HG03378 (cell line): ENCODE results near the gene SLC41A3.
"Not testable (repeated sequence)": the region's sequence is repeated elsewhere in the genome, so short reads cannot be mapped to it uniquely, and the experiment has no call there.

Experiments
- ATAC-seq: cut with Tn5 transposase; IDR thresholded peaks from one replicate; pipeline ENCODE4 v1.9.1; 2021; ENCODE audit warnings: mild to moderate bottlenecking, moderate library complexity; ENCODE audit not compliant: unreplicated experiment

SLC41A3 gene

GRCh38 chr3:125963834-125964233 lies 120.1 kb downstream of the SLC41A3 start:
- ATAC-seq, result not testable (repeated sequence)

- ATAC-seq, result no peak
Measured at GRCh38 chr3:125961289-125961589, 122.7 kb downstream of the SLC41A3 start.

GRCh38 chr3:125960456-125961288 lies 123.3 kb downstream of the SLC41A3 start:
- no peak for ATAC-seq

GRCh38 chr3:125960066-125960424 lies 123.9 kb downstream of the SLC41A3 start:
- no peak for ATAC-seq

GRCh38 chr3:125959317-125960065 lies 124.4 kb downstream of the SLC41A3 start:
- no peak for ATAC-seq

GRCh38 chr3:125958511-125959316 lies 125.2 kb downstream of the SLC41A3 start:
- ATAC-seq, result no peak

GRCh38 chr3:125957674-125958510 lies 126.0 kb downstream of the SLC41A3 start:
- ATAC-seq, result no peak

- not testable (repeated sequence) for ATAC-seq
Measured at GRCh38 chr3:125957020-125957419, 126.9 kb downstream of the SLC41A3 start.
